MV-4-11 (cell line): ENCODE measurements around the gene ERH.

Source experiments
- DNase-seq: peaks from one replicate; lab custom pipeline; 2025; lab: John Stamatoyannopoulos, UW

Gene ERH

DNA sequence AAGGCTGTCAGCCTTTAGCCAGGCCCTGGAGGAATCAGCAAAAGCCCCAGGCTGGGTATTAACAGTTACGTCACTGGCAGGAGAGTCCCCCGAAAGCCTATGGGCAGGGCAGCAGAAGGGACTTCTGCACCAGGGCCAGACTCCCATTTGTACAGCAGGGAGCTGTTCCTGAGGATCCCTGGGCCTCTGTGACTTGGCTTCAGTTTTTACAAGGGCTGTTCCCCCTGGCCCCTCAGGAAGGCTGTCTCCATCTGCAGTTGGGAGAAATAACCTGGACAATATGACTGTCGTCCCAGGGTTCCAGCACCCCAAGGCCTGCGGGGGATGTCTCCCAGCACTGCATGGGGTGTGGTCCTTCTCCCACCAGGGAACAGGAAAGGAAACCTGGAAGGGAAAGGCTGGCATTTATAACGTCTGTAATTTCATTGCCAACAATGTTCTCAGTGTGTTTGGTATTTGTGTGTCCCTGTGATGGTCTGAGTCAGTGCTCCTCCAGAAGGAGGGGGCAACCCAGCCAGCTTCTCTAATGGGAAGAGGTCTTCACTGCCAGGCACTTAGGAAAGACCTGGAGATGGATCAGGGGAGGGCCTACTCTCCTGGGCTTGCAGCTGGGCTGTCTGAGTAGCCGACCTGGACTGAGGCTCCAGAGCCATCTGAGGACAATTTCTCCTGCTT is 42.4 kb downstream of the ERH start:
- no peak for DNase-seq

DNA sequence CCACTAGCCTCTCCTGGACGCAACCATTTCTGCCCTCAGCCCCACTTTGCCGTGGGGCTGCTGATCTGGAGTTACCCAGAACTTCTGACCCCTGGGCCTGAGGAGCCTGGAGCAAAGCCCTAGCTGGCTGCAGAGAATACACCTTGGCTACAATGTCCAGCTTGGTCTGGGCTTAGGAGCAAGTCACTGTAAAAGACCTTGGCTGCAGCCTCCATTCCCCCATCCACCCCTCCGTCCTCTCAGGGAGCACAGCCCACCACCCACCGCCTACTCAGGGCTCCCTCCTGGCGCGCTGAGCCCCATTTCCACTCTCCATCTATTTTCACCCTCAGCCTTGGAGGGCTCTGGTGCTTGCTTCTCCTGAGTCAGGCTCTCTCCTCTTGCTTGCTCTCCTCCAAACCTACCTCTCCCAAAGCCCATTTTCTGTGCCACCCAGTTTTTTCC is 42.9 kb downstream of the ERH start:
- no peak for DNase-seq

DNA sequence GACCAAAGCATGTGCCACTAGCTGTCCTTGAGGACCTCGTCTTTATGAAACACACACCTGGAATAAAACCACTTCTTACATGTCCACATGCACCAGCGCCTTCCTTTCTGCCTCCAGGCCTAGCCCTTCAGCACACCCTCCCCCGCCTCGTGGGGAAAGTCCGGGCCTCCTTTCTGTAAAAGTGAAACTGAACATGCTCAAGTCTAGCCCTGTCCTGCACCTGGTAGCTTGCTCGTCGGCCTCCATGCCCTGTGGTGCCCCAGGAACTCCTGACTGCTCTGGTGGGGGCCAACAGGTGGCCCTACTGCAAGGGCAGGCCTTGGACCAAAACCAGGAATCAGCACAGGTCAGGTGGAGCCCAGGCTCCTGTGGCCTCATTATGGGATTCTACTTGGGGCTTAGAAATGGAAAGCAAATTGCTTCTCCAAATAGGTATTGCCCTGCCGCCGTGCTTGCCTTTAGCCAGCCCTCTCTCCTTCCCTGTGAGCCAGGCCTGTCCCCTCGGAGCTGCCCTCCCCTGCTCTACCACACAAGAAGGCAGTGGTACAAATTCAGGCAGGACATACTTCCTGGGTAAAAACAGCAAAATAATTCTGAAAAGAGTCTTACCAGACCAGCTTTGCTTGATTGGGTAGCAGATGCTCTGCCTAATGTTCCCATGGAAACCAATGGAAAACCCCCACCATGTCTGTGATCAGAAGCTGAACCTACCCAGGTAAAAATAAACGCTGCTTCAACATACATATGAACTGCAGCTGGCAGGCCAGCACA is 43.5 kb downstream of the ERH start:
- DNase-seq = no peak

DNA sequence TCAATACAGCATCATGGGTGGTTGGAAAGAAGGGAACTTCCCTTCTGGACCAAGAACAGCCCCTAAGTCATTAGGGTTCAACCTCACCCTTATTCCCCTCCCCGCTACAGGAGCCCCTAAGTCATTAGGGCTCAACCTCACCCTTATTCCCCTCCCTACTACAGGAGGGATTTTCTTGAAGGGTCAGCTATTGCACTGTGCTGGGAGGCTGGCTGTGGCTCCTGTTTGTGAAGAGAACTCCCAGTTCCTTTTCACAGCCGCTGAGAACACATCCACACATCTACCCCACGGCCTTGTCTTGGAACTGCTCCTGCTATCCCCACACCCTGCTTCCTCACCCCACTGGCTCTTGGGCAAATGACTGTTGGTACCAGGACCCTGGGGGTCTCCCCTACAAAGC is 44.9 kb downstream of the ERH start:
- no peak for DNase-seq

DNA sequence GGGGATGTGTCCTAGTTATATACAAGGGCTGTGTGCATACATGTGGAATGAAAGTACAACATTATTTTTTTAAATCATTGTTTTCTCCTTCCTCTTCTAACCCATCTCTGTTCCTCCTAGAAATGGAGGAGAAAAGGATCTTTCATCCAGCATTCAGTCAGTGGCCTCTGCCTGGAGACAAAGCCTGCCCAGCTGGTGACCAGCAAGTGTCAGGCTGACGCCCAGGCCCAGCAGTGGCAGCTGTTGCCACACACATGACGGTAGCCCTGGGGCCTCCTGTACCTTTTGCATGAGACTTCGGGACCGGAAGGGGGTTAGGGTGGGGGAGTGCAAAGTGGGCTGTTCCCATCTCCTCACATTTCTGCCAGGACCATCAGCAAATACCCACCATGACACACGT is 46.2 kb downstream of the ERH start:
- DNase-seq = no peak

DNA sequence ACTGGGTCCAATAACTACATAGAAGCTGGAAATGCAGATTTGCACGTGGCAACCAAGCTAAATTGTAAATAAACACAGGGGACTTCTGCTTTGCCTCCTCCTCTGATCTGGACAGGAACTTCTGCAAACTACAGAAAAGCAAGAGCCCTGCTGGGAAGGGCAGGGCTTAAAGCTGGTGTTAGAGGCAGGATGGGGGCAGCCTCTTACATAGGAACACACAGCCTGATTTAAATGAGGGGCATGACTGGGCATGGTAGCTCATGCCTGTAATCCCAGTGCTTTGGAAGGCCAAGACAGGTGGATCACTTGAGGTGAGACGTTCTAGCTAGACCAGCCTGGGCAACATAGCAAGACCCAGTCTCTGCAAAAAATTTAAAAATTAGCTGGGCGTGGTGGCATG is 46.7 kb downstream of the ERH start:
- peak; percentile 59 for DNase-seq

DNA sequence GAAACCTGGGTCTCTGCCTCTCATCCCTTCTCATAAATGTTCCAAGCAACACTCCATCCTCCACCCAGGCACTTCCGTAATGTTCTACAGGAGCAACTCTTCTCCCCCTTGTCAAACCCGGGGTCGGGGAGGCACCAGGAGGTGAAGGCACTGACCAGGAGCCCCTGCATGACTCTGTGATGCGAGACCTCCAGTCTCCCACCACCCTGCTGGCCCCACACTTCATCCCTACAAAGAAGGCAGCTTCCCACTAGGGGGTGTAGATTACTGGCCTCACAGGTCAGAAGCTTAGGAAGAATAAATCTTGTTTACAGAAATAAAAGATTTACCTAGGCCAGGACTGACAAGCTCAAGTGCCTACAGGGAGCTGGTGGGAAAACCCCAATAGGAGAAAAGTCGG is 47.2 kb downstream of the ERH start:
- no peak for DNase-seq

DNA sequence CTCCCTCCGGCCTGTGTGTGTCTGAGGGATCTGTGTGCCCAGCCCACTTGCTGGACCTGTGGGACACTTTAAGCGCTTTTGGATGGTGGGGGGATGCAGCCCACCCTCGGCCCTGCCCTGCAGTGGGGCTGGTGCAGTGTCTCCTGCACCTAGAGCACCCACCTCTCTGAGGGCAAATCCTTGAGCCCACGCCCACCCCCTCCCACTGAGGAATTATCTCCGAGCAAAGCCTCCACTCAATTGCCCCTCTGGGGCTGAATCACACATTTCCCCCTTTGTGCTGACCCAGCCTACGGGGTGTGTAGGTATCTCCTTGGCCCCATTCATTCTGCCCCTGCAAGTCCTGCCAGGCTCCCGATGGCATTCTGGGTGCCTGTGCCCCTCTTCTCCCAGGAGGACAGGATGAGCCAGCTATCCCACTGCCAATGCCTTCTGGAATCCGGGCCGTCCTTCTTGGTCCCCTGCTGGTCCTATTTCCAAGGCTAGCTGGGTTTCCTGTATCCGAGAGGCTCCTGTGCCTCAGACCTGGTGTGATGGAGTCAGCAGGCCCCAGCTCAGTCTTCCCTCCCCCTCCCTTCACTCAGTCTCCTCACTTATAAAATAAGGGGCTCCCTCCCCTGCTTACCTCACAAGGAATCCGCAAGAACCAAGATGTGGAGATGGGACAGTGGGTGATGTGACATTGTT is 48.9 kb downstream of the ERH start:
- DNase-seq = no peak

DNA sequence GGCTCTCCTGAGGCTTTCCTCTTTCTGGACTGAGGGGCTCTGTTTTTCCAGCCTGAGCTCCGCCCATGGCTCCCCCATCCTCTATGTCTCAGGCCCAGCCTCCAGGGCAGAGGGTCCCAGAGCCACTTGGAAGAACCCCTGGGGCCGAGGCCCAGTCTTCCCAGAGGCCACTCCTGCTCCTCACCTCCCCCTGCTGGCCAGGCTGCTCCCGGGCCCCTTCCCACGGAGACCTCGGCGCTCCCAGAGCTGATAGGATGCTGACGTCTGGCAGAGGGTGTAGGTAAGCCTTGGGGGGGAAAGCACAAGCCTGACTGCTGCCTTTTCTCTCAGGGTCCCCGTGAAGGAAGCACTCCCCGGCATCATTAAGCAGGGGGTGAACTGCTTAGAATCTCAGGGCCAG is 51.4 kb downstream of the ERH start:
- DNase-seq = no peak

DNA sequence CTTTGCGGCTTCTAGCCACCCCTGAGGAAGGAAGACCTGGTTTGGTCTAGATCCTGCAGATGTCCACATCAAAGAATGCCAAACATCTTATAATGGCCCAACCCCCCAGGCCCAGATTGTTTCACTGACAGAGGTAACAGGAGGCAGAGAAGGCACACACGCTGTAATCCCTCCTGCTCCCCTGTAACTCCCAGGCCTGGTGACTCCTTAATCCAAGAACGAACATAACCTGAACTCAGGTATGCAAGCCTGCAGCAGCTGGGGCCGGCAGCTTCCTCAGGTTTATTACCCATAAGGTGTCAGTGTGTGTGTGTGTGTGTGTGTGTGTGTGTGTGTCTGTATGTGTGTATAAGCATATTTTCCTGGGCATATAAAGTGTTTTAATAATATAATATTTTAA is 52.7 kb downstream of the ERH start:
- DNase-seq = no peak

DNA sequence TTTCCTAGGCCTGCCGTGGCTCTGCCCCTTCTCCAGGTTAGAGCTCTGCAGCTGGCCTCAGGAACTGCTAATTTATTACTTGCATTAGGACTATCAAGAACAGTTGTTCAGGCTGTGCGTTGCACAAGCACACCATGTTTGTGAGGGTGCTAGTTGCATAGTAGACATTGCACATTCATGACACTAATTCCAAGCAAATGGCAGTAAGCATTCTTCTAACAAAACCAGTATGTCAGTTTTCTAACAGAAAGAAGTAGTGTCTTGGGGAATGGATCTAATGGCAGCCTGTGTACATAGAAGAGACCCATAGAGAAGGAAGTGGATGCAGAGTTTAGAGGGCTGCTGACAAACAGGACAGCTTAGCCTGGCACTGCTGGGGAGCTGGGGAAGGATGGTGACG is 53.9 kb downstream of the ERH start:
- DNase-seq = no peak

DNA sequence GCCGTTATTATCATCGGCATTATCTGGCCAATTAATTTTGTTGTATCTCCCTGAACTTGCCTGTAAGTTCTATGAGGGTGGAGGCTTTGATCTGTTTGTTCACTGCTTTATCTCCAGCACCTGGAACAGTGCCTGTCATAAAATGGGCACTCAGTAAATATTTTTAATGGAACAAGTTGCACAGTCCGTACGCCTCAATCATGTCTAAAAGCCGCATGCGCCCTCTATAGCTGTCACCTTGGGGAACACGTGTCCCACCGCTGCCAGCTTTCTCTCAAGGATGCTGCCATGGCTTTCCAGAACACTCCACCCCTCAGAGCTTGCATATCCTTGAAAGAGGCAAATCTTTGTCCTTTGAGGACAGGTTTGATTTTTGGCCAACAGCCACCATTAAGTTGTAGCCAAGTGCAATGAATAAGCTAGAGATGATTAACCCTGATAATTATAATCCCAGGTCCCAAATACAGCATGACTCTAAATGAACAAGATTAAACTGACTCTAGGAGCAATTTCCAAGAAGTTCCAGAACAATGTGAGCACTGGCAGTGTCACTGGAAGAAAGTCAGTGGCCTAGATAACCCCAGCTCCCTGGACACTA is 55.1 kb downstream of the ERH start:
- DNase-seq = no peak

DNA sequence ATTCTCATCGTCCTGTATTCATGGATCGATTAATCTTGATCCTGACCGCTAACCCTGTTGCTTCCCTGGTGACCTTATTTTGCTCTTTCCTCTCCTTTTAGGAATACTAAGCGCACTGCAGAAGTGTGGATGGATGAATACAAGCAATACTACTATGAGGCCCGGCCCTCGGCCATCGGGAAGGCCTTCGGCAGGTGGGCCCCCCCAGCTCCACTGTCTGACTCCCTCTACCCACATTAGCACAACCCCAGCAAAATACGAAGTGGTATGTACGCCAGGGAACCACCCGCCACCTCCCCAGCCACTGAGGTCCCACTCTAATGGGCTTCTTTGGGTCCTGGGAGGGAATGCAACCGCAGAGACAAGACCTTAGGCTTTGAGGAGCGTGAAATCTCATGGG is 58.7 kb downstream of the ERH start:
- no peak for DNase-seq

DNA sequence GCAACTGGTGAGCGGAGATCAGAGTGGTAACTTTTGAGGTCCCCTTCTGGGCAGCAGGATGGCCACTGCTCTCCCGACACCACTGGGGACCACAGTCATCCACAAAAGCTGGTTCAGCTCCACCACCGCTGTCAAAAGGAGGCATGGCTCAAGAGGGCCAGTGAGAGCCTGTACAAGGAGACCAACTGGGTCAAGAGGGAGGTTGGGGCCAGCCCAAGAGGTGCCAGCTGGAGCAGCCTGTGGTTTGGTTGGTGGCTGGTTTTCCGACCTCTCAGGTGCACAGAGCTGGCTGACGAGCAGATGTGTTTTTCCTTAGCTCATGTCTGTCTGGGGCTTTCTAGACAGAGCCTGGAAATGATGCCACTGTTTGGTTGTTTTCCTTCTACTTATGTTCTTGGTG is 60.1 kb downstream of the ERH start:
- DNase-seq = no peak

DNA sequence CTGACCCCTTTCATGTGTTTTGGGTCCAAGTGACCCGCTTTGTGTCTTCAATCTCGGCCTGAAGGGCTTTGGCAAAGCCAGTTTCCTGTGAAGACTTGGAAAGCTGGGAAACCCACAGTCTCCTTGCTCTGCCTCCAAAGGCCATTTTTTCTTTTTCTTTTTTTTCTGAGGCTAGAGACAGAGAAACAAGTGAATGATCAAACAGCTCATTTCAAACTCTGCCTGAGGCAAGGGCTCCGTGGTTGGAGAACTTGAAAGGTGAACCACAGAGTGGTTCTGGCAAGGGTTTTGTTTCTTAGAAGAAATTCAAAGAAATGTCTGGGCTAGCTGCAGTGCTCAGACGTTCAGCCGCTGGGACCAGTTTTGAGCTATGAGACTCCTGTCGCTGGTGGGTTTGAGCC is 62.7 kb downstream of the ERH start:
- no peak for DNase-seq

DNA sequence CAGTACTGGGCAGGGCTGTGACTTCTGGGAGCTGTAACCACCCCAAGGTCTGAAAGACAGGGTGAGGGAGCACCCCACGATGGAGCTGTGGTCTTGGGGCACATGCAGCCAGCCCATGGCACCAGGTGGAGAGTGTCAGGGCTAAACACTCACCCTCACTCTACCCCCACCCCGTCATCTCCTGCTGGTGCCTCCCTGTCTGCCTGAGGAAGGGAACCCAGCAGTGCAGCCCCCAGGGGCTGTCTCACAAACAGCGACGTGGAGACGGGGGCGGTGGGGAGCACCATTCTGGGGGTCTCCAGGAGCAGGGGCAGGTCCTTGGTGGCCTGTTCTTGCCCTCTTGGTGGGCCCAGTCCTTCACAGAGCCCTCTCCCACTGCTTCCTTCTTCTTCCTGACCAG is 63.5 kb downstream of the ERH start:
- DNase-seq = no peak

DNA sequence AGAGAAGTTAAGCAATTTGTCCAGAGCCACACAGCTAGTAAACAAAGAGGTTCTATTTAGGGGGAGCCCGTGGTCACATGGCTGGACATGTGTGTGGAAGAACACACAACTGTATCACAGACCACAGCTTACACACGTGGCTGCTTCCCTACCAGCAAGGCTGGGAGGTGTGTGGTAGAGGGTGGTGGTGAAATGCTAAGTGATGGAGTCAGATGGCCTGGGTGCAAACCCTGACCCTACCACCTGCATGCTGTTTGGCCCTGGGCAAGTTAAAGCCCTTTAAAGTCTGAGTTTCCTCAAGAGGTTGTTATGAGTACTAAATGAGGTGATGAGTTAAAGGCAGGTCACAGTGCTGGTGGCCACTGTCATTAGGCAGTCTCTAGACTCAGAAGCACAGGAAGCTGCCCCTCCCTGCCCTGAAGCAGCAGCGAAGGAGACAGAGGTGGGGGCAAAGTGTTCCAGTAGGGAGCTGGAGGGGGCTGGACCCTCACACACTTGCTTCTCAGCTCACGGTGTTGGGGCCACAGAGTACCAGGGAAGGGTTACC is 64.2 kb downstream of the ERH start:
- no peak for DNase-seq

DNA sequence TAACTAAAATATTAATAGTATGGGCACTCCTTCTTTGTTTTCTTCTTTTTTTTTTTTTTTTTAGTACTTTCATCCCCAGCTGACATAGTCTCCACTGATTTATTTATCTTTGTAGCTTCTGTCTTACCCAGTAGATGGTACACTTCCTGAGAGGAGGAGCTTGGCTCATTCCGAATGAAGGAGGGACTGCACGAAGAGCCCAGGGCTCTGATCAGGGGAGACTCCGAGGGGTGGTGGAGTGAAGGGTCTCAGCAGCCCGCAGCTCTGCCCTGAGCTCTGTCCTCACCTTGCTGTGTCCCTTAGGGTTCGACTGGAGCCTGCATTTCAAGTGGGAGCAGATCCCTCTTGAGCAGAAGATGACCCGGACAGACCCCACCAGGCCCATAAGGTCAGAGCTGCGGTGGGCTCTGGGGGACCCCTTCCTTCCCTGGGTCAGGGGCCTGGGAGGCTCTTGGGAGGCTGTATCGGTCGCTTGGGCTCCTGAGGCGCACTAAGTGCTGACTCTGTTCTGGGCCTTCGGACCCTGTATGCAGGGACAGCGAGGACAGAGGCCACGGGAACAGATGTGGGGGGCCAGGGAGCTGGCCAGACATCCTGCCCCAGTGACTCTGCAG is 65.2 kb downstream of the ERH start:
- no peak for DNase-seq

DNA sequence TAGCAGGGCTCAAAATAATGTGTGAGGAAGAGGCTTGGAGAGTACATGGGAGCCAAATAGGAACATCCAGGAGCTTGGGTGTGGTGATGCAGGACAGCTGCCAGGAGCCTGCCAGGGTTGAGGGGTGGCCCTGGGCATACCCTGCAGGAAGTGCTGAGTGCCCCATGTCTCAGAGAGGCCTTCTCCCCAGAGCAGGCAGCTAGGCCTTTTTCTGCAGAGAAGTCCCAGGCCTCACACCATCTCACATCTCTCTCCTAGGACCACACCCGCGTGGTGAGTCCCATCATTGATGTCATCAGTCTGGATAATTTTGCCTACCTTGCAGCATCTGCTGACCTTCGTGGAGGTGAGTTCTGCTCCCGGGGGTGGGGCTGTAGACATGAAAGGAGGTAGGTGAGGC is 66.9 kb downstream of the ERH start:
- no peak for DNase-seq
